ENCODE results near the gene TUFM.
A peak's percentile ranks its signal among the peaks of the same experiment; 100 is the strongest.
"Not testable (repeated sequence)": the region's sequence is repeated elsewhere in the genome, so short reads cannot be mapped to it uniquely, and the experiment has no call there.

TUFM gene

GRCh38 chr16:28883221-28883996 lies 37.3 kb upstream of the TUFM start:
- TF ChIP-seq, protein P1, sequence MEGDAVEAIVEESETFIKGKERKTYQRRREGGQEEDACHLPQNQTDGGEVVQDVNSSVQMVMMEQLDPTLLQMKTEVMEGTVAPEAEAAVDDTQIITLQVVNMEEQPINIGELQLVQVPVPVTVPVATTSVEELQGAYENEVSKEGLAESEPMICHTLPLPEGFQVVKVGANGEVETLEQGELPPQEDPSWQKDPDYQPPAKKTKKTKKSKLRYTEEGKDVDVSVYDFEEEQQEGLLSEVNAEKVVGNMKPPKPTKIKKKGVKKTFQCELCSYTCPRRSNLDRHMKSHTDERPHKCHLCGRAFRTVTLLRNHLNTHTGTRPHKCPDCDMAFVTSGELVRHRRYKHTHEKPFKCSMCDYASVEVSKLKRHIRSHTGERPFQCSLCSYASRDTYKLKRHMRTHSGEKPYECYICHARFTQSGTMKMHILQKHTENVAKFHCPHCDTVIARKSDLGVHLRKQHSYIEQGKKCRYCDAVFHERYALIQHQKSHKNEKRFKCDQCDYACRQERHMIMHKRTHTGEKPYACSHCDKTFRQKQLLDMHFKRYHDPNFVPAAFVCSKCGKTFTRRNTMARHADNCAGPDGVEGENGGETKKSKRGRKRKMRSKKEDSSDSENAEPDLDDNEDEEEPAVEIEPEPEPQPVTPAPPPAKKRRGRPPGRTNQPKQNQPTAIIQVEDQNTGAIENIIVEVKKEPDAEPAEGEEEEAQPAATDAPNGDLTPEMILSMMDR (IDR thresholded peaks at IDR 0.05; ENCODE audit: low read depth, low read length), result no peak
- no peak overlapping the region for H3K4me3 ChIP-seq (ENCODE audit: low read depth, low read length)

DNA sequence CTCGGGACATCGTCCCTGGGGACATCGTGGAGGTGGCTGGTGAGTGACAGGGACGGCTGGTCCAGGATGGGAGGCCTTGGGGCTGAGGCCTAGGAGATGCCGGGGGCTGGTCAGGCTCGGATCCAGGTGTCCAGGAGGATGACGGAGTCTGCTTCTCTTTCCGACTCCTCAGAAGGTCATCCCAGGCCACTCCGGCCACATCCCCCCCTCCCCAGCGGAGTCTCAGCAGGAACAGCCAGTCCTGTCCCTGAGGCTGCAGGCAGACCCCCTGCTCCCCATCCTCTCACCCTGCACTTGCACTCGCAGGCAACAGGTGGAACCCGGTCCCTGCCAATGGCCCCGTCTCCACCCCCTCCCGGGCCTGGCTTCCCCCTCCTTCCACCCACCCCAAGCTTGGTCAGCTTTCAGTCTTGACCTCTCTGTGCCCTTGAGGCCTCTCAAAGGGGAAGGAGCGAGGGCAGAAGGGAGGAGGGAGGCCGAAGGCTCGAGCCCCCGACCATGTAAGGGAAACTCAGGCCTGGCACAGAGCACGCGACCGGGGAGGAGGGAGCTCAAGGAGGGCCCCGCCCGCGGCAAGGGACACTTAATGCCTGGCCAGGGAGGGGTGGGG lies 36.5 kb upstream of the TUFM start:
- TF ChIP-seq, protein P1 (IDR thresholded peaks at IDR 0.05; ENCODE audit: low read depth, low read length), result no peak
- H3K4me3 ChIP-seq (ENCODE audit: low read depth, low read length), result no peak overlapping the region

DNA sequence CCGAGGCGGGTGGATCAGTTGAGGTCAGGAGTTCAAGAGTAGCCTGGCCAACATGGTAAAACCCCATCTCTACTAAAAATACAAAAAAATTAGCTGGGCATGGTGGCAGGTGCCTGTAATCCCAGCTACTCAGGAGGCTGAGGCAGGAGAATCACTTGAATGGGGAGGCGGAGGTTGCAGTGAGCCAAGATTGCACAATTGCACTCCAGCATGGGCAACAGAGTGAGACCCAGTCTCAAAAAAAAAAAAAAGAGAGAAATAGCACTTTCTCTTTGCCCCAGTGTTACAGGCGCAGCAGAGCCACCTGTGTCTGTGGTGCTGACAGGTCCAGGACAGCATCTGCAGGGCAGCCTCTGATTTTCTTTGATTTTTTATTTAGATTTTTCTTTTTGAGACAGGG lies 35.4 kb upstream of the TUFM start:
- H3K4me3 ChIP-seq (ENCODE audit: low read depth, low read length), result not testable (repeated sequence)

DNA sequence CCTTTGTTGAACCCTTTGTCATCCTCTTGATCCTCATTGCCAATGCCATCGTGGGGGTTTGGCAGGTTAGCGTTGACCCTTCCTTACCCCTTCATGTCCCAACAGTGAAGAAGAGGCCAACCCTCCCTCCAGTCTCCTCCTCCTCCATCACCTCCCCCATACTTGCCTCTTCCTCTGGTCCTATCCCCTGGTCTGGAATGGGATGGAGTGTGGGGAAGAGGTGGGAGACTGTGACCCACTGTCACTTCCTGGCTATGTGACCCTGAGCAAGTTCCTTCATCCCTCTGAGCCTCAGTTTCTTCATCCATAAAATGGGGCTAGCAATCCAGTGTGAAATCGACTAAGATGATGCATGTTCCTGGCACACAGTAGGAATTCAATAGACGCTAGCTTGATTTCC lies 34.8 kb upstream of the TUFM start:
- H3K4me3 ChIP-seq (ENCODE audit: low read depth, low read length), result no peak overlapping the region
- TF ChIP-seq, protein P1 (IDR thresholded peaks at IDR 0.05; ENCODE audit: low read depth, low read length), result no peak

DNA sequence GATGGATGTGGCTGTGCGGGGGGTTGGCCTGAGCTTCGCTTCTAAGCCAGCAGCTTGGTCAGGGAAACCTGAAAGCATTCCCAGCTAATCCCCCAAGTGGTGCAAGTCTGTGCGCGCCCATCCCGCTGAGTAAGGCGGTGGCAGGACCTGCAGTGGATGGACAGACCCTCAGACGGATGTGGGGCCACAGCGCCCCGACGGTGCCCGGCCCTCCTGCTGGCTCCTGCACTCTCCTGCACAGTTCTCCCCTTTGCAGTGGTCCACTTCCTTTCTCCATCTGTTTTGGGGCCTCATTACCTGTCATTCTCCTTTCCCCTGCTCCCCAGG lies 34.4 kb upstream of the TUFM start:
- peak overlapping the region; percentile 79 for H3K4me3 ChIP-seq (ENCODE audit: low read depth, low read length)
- TF ChIP-seq, protein P1 (IDR thresholded peaks at IDR 0.05; ENCODE audit: low read depth, low read length), result no peak

- TF ChIP-seq, protein P1 (IDR thresholded peaks at IDR 0.05; ENCODE audit: low read depth, low read length), result no peak
- peak overlapping the region; percentile 79 for H3K4me3 ChIP-seq (ENCODE audit: low read depth, low read length)
Observed at GRCh38 chr16:28879841-28880588, 33.9 kb upstream of the TUFM start.

DNA sequence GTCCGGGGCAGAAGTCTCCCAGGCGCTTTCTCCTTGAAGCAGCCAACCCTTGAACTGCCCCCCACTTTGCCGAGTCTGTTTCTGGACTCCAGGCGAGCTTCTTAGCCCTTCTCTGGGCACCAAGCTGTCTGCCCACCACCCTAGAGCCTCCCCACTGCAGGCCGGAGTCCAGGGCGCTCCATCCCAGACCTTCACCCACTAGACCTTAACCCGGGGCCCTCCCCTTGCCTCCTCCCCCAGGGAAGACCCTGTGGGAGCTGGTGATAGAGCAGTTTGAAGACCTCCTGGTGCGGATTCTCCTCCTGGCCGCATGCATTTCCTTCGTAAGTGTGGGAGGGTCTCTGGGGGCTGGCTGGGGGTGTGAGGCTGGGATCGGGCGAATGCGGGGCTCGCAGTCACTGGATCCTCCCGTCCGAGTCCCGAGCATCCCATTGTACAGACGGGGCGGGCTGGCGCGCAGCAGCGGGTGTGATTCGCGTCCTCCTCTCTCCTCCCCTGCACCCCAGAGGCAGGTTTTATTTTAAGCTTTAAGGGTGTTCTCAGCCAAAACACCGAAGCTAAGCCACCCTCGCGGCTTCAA lies 33.2 kb upstream of the TUFM start:
- H3K4me3 ChIP-seq (ENCODE audit: low read depth, low read length), result peak overlapping the region; percentile 79
- TF ChIP-seq, protein P1 (IDR thresholded peaks at IDR 0.05; ENCODE audit: low read depth, low read length), result no peak
